ENCODE results near the gene NEDD4.
"Not testable (repeated sequence)": the region's sequence is repeated elsewhere in the genome, so short reads cannot be mapped to it uniquely, and the experiment has no call there.

Gene NEDD4

GRCh38 chr15:55824857-55825613 is 168.4 kb downstream of the NEDD4 start:
- DNase-seq (ENCODE audit: low spot score), result no peak

GRCh38 chr15:55823699-55824340 is 169.6 kb downstream of the NEDD4 start:
- no peak for DNase-seq (ENCODE audit: low spot score)

GRCh38 chr15:55823191-55823670 is 170.2 kb downstream of the NEDD4 start:
- DNase-seq (ENCODE audit: low spot score), result no peak

GRCh38 chr15:55821740-55822139 is 171.7 kb downstream of the NEDD4 start:
- DNase-seq (ENCODE audit: low spot score), result not testable (repeated sequence)

GRCh38 chr15:55820043-55820442 is 173.4 kb downstream of the NEDD4 start:
- DNase-seq (ENCODE audit: low spot score), result no peak

GRCh38 chr15:55819397-55820034 is 173.9 kb downstream of the NEDD4 start:
- no peak for DNase-seq (ENCODE audit: low spot score)

- DNase-seq (ENCODE audit: low spot score), result no peak
These were observed 177.4 kb downstream of the NEDD4 start for GRCh38 chr15:55816017-55816416.

- no peak for DNase-seq (ENCODE audit: low spot score)
These were observed 190.6 kb downstream of the NEDD4 start for GRCh38 chr15:55802600-55803376.

- no peak for DNase-seq (ENCODE audit: low spot score)
These were observed 193.2 kb downstream of the NEDD4 start for GRCh38 chr15:55800216-55800615.

- DNase-seq (ENCODE audit: low spot score), result no peak
These were observed 193.9 kb downstream of the NEDD4 start for GRCh38 chr15:55799291-55800212.

GRCh38 chr15:55796321-55796965 is 197.0 kb downstream of the NEDD4 start:
- no peak for DNase-seq (ENCODE audit: low spot score)

- DNase-seq (ENCODE audit: low spot score), result no peak
These were observed 198.4 kb downstream of the NEDD4 start for GRCh38 chr15:55795031-55795430.

GRCh38 chr15:55791551-55792400 is 201.6 kb downstream of the NEDD4 start:
- no peak for DNase-seq (ENCODE audit: low spot score)

GRCh38 chr15:55789066-55789660 is 204.2 kb downstream of the NEDD4 start:
- no peak for DNase-seq (ENCODE audit: low spot score)

GRCh38 chr15:55786341-55786740 is 207.1 kb downstream of the NEDD4 start:
- no peak for DNase-seq (ENCODE audit: low spot score)

- DNase-seq (ENCODE audit: low spot score), result not testable (repeated sequence)
These were observed 207.8 kb downstream of the NEDD4 start for GRCh38 chr15:55785593-55785992.

GRCh38 chr15:55784286-55784685 is 209.1 kb downstream of the NEDD4 start:
- DNase-seq (ENCODE audit: low spot score), result no peak

- no peak for DNase-seq (ENCODE audit: low spot score)
These were observed 210.5 kb downstream of the NEDD4 start for GRCh38 chr15:55782901-55783300.

GRCh38 chr15:55780292-55780691 is 213.1 kb downstream of the NEDD4 start:
- DNase-seq (ENCODE audit: low spot score), result no peak

All from putamen (tissue), 1 donor.